H1 (cell line): Measurements from ENCODE around the gene PHLDB3. TPM values are rescaled to one million over a fixed set of nuclear protein-coding genes. Genes with fewer than 3 reads are reported as not detected.

Source experiments
- CHD2 ChIP-seq: IDR thresholded peaks from 2 replicates; pipeline ENCODE4 v1.6.1; 2012; ENCODE audit warnings: low read length, improper control_type of control experiment
- HDAC2 ChIP-seq, 2 experiments: fragments of 300-600 bp in 1 of 2; sonication (generic) in 1 of 2; IDR thresholded peaks; 2 replicates each; pipeline ENCODE4 v1.6.1; 2011 to 2012; ENCODE audit warnings: low read depth in 2 of 2, low read length in 2 of 2, mild to moderate bottlenecking in 2 of 2, moderate library complexity in 2 of 2, borderline replicate concordance in 1 of 2, inconsistent platforms in 1 of 2
- KDM4A ChIP-seq: IDR thresholded peaks from one replicate; pipeline ENCODE4 v1.7.1; 2012; ENCODE audit warnings: low read depth, mild to moderate bottlenecking, moderate library complexity, low read length, inconsistent platforms; ENCODE audit not compliant: severe bottlenecking
- polyA plus RNA-seq, 7 experiments: library from polyadenylated mRNA; depleted of rRNA in 3 of 7; stranded (reverse) in 5 of 7; unstranded in 2 of 7; fragments of >200 nt in 5 of 7; fragments of 200-250 nt in 2 of 7; gene quantifications; 1 replicate in 5 of 7; 2 replicates in 1 of 7; 4 replicates in 1 of 7; pipeline versions ENCODE4 v1.2.1 to v1.2.3, GENCODE V29; 2011 to 2013; ENCODE audit warnings: missing spikeins in 2 of 7, mixed read lengths in 2 of 7
- total RNA-seq: library from RNA; stranded (reverse); fragmentation: NEBNext Ultra II Directional; extraction: Animal tissue kit (Norgen Biotek cat#: 25700); gene quantifications from 2 replicates; pipeline ENCODE4 v1.2.1, GENCODE V29; 2021

PHLDB3 gene
- total and polyA plus RNA-seq, 2 of the 8 experiments (the other 6 are each of a cell fraction or from before 2014, with no cell fraction given): 4.0 to 8.5 TPM

DNA sequence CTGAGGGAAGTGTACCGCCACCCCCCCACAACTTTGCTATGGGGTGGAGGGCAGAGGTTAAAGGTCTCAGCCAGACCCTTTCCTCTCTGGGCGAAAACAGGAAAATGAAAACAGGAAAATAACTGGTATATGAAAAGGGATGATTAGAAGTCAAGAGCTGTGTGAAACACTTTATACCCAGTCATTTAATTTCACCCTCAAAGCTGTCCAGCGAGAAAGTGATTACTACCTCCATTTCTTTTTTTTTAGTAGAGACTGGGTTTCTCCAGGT, 575 bp upstream of the PHLDB3 start (continued):
- TF ChIP-seq HDAC2 (IDR thresholded peaks at IDR 0.05; ENCODE audit: borderline replicate concordance in 1 of 2, low read depth in 2 of 2, low read length in 2 of 2): no peak
- TF ChIP-seq CHD2: no peak
- TF ChIP-seq KDM4A: no peak
